Activated naive CD4-positive, alpha-beta T cell treated with anti-CD3 and anti-CD28 coated beads for 36 hours (primary cell): ENCODE data around the gene IL31. TPM values are rescaled to one million over a fixed set of nuclear protein-coding genes. Genes with fewer than 3 reads are reported as not detected.
A peak's percentile ranks its signal among the peaks of the same experiment; 100 is the strongest.

Experiments
- CTCF ChIA-PET: fragments of 350-600 bp; sonication (Branson Sonifier 250); formaldehyde crosslinking; loops from one replicate; lab custom pipeline; 2021; ENCODE audit warnings: antibody characterized with exemption; lab: Charles Lee
- DNase-seq: peaks from one replicate; pipeline ENCODE4 v3.0.0-alpha.2; 2020
- H3K27ac Mint-ChIP-seq: one replicate; pipeline ENCODE4 v1.8.0; 2021; ENCODE audit warnings: mild to moderate bottlenecking, mixed read lengths
- H3K27me3 Mint-ChIP-seq: one replicate; pipeline ENCODE4 v1.8.0; 2021; ENCODE audit warnings: low read depth, mixed read lengths
- H3K36me3 Mint-ChIP-seq: one replicate; pipeline ENCODE4 v1.8.0; 2021; ENCODE audit warnings: low read depth, mixed read lengths
- H3K4me1 Mint-ChIP-seq: one replicate; pipeline ENCODE4 v1.8.0; 2021; ENCODE audit warnings: low read depth, mixed read lengths
- H3K4me3 Mint-ChIP-seq: one replicate; pipeline ENCODE4 v1.8.0; 2021; ENCODE audit warnings: mild to moderate bottlenecking, moderate library complexity, mixed read lengths
- H3K9me3 Mint-ChIP-seq: one replicate; pipeline ENCODE4 v1.8.0; 2021; ENCODE audit warnings: mixed read lengths
- intact Hi-C: fragments of 100-400 bp; cut with micrococcal nuclease; formaldehyde crosslinking; loops from one replicate; pipeline ENCODE4 v1.15.1; 2023
- total RNA-seq, 2 experiments: library from RNA; stranded (reverse); gene quantifications; one replicate each; pipeline ENCODE4 v1.2.3, GENCODE V29; 2021

The IL31 gene
- total RNA-seq, 2 experiments from 2014 or later, result not detected

GRCh38 chr12:122123051-122123760, 50.8 kb downstream of the IL31 start:
- DNase-seq, result peak; percentile 82
- Mint-ChIP-seq H3K9me3 (no peaks in the 10 kb centered on the region), H3K4me3 (no peak overlapping the region), H3K27ac (peak overlapping the region; percentile 47), H3K27me3 (no peaks in the 10 kb centered on the region), H3K36me3 (no peaks in the 10 kb centered on the region), H3K4me1 (peaks cover 40% of the 10 kb centered on the region)
- CTCF ChIA-PET, result interaction anchor here (0.6 to 5.1 kb wide), 45 partner anchors 9 to 327 kb away, joined by 3 to 78 read pairs (median 4); partner anchors contain the start of gene MLXIP
- intact Hi-C loops, result loop anchor here (1.0 to 5.0 kb wide), 4 partner anchors 45 to 206 kb away; partner anchors contain the start of genes CFAP251 and MLXIP

Other genes starting within 250 kb of the IL31 start
- 1 to 10 TPM; 6.1 to 6.2 TPM for gene BCL7A, start 152.3 kb downstream of the IL31 start, total RNA-seq
- 10 to 100 TPM; 18.8 to 22.0 TPM for gene MLXIP, start 95.5 kb downstream of the IL31 start, total RNA-seq
- gene LRRC43, start 8.9 kb upstream of the IL31 start, total RNA-seq, result under 1 TPM in 1 of 2 experiments, not detected in 1; 0.60 TPM
- gene B3GNT4, start 29.5 kb upstream of the IL31 start, total RNA-seq, result under 1 TPM; 0.43 to 0.67 TPM
- 10 to 100 TPM; 46.1 to 48.1 TPM for gene DIABLO, start 51.8 kb upstream of the IL31 start, total RNA-seq
- 10 to 100 TPM; 15.9 to 17.2 TPM for gene VPS33A, start 92.3 kb upstream of the IL31 start, total RNA-seq
- 10 to 100 TPM; 50.7 to 51.3 TPM for gene CLIP1, start 248.4 kb upstream of the IL31 start, total RNA-seq